Left hindlimb (tissue), 1 donor: Measurements from ENCODE around the gene IL31RA.

ENCODE experiments used
- DNase-seq: peaks from one replicate; pipeline ENCODE4 v3.0.0-alpha.2; 2018

Gene IL31RA

GRCh38 chr5:55904152-55904551 is 53.0 kb downstream of the IL31RA start:
- peak; percentile 55 for DNase-seq

- DNase-seq, result no peak
Measured at GRCh38 chr5:55905251-55905650, 54.1 kb downstream of the IL31RA start.

- DNase-seq, result no peak
Measured at GRCh38 chr5:55907927-55908326, 56.8 kb downstream of the IL31RA start.

GRCh38 chr5:55908804-55909203 is 57.6 kb downstream of the IL31RA start:
- DNase-seq, result no peak

GRCh38 chr5:55911784-55912653 is 60.9 kb downstream of the IL31RA start:
- no peak for DNase-seq

GRCh38 chr5:55913466-55914413 is 62.6 kb downstream of the IL31RA start:
- no peak for DNase-seq

GRCh38 chr5:55914971-55915370 is 63.8 kb downstream of the IL31RA start:
- no peak for DNase-seq

GRCh38 chr5:55915783-55916182 is 64.6 kb downstream of the IL31RA start:
- DNase-seq, result no peak

GRCh38 chr5:55916986-55917385 is 65.8 kb downstream of the IL31RA start:
- DNase-seq, result no peak

GRCh38 chr5:55917402-55918086 is 66.4 kb downstream of the IL31RA start:
- DNase-seq, result no peak

GRCh38 chr5:55918087-55919035 is 67.2 kb downstream of the IL31RA start:
- no peak for DNase-seq

GRCh38 chr5:55919625-55920024 is 68.5 kb downstream of the IL31RA start:
- no peak for DNase-seq

- no peak for DNase-seq
Measured at GRCh38 chr5:55920784-55921183, 69.6 kb downstream of the IL31RA start.

GRCh38 chr5:55921617-55922016 is 70.5 kb downstream of the IL31RA start:
- no peak for DNase-seq

- DNase-seq, result no peak
Measured at GRCh38 chr5:55923177-55923771, 72.1 kb downstream of the IL31RA start.

GRCh38 chr5:55923865-55924500 is 72.8 kb downstream of the IL31RA start:
- no peak for DNase-seq

- no peak for DNase-seq
Measured at GRCh38 chr5:55924744-55925143, 73.6 kb downstream of the IL31RA start.

GRCh38 chr5:55925181-55925580 is 74.0 kb downstream of the IL31RA start:
- no peak for DNase-seq

- DNase-seq, result no peak
Measured at GRCh38 chr5:55925712-55926111, 74.6 kb downstream of the IL31RA start.

- no peak for DNase-seq
Measured at GRCh38 chr5:55926476-55926875, 75.3 kb downstream of the IL31RA start.
